SK-N-SH (cell line): ENCODE data around the gene NPAS1. TPM values are rescaled to one million over a fixed set of nuclear protein-coding genes. Genes with fewer than 3 reads are reported as not detected.

Experiments
- CTCF ChIA-PET: fragments of 300-600, 350-600 bp; formaldehyde crosslinking; extraction: SDS; loops from one replicate; lab custom pipeline; 2021; lab: Yijun Ruan, JAX
- POLR2A ChIA-PET: fragments of 350-600 bp; sonication (Branson Sonifier 250); formaldehyde crosslinking; extraction: SDS; loops from one replicate; lab custom pipeline; 2020; ENCODE audit warnings: antibody characterized with exemption, inconsistent platforms; lab: Yijun Ruan, JAX
- DNase-seq: peaks from one replicate; pipeline ENCODE4 v3.0.0; 2012
- H2AFZ ChIP-seq: fragments of 200-600 bp; sonication (generic); 2 replicates; pipeline ENCODE4 v1.8.1; 2016; ENCODE audit warnings: antibody characterized with exemption, mild to moderate bottlenecking, low read depth
- H3F3A ChIP-seq: fragments of 200-600 bp; sonication (generic); replicated peaks from 2 replicates; pipeline ENCODE3; 2016; ENCODE audit warnings: antibody characterized with exemption, mild to moderate bottlenecking; ENCODE audit not compliant: insufficient read depth
- H3K27ac ChIP-seq, 2 experiments: fragments of 200-500 bp in 1 of 2; fragments of 200-600 bp in 1 of 2; sonication (Bioruptor generic) in 1 of 2; sonication (generic), shearing (Covaris generic) in 1 of 2; 2 replicates each; pipeline versions ENCODE4 v1.5.1 to v1.6.1; 2014 to 2016; ENCODE audit warnings: low read depth in 2 of 2, inconsistent platforms in 1 of 2, low read length in 1 of 2, mild to moderate bottlenecking in 1 of 2, mixed read lengths in 1 of 2
- H3K27me3 ChIP-seq: fragments of 200-600 bp; sonication (generic), shearing (Covaris generic); 2 replicates; pipeline ENCODE4 v1.6.1; 2016; ENCODE audit warnings: mixed run types; ENCODE audit not compliant: insufficient read depth
- H3K36me3 ChIP-seq, 2 experiments: fragments of 200-500 bp in 1 of 2; fragments of 200-600 bp in 1 of 2; sonication (Bioruptor generic) in 1 of 2; sonication (generic) in 1 of 2; replicated peaks in 1 of 2; 2 replicates each; pipeline versions ENCODE3 to v1.5.1; 2014 to 2016; ENCODE audit warnings: low read length in 1 of 2, mild to moderate bottlenecking in 1 of 2; ENCODE audit not compliant: insufficient read depth in 2 of 2, control insufficient read depth in 1 of 2
- H3K4me1 ChIP-seq, 2 experiments: fragments of 200-500 bp in 1 of 2; fragments of 200-600 bp in 1 of 2; sonication (Bioruptor generic) in 1 of 2; sonication (generic), shearing (Covaris generic) in 1 of 2; 2 replicates each; pipeline versions ENCODE4 v1.5.1 to v1.6.1; 2014 to 2016; ENCODE audit warnings: low read depth in 1 of 2, low read length in 1 of 2, mixed run types in 1 of 2; ENCODE audit not compliant: insufficient read depth in 2 of 2, control insufficient read depth in 1 of 2
- H3K4me2 ChIP-seq: fragments of 200-600 bp; sonication (generic), shearing (Covaris generic); 2 replicates; pipeline ENCODE4 v1.6.1; 2017; ENCODE audit warnings: mixed run types
- H3K4me3 ChIP-seq, 2 experiments: fragments of 200-500 bp in 1 of 2; fragments of 200-600 bp in 1 of 2; sonication (Bioruptor generic) in 1 of 2; sonication (generic), shearing (Covaris generic) in 1 of 2; 2 replicates each; pipeline versions ENCODE4 v1.5.1 to v1.8.1; 2014 to 2016; ENCODE audit warnings: low read depth in 2 of 2, inconsistent platforms in 1 of 2, low read length in 1 of 2, mild to moderate bottlenecking in 1 of 2, mixed read lengths in 1 of 2, moderate library complexity in 1 of 2
- H3K79me2 ChIP-seq: fragments of 200-600 bp; sonication (generic); 2 replicates; pipeline ENCODE4 v1.8.1; 2017; ENCODE audit warnings: mild to moderate bottlenecking; ENCODE audit not compliant: insufficient read depth
- H3K9ac ChIP-seq: fragments of 200-600 bp; sonication (generic); 2 replicates; pipeline ENCODE4 v1.6.1; 2017; ENCODE audit warnings: mixed run types
- H3K9me2 ChIP-seq: fragments of 200-600 bp; sonication (generic); 2 replicates; pipeline ENCODE4 v1.6.1; 2017; ENCODE audit warnings: mixed run types
- H3K9me3 ChIP-seq: fragments of 200-600 bp; sonication (generic); 2 replicates; pipeline ENCODE4 v1.6.1; 2017; ENCODE audit warnings: mixed run types, mild to moderate bottlenecking, moderate library complexity
- H4K20me1 ChIP-seq: fragments of 200-600 bp; sonication (generic); 2 replicates; pipeline ENCODE4 v1.6.1; 2017; ENCODE audit warnings: mild to moderate bottlenecking, mixed run types; ENCODE audit not compliant: insufficient read depth
- CHD2 ChIP-seq: fragments of 150-350 bp; IDR thresholded peaks from 2 replicates; pipeline ENCODE4 v1.6.1; 2018; ENCODE audit warnings: low read length; ENCODE audit not compliant: partially characterized antibody
- EZH2phosphoT487 ChIP-seq: fragments of 200-600 bp; sonication (generic); IDR thresholded peaks from 2 replicates; pipeline ENCODE4 v1.6.1; 2017; ENCODE audit warnings: low read depth, mixed run types, mild to moderate bottlenecking, antibody characterized with exemption, moderate library complexity, borderline replicate concordance
- FOSL2 ChIP-seq: IDR thresholded peaks from 2 replicates; pipeline ENCODE4 v1.4.0; 2012; ENCODE audit warnings: low read depth, mild to moderate bottlenecking, moderate library complexity, borderline replicate concordance
- FOXJ3 ChIP-seq: sonication (generic); formaldehyde crosslinking; IDR thresholded peaks from 2 replicates; pipeline ENCODE4 v1.5.1; 2020; ENCODE audit warnings: mild to moderate bottlenecking, missing genetic modification reagents
- FOXM1 ChIP-seq: IDR thresholded peaks from 2 replicates; pipeline ENCODE4 v1.4.0; 2012; ENCODE audit warnings: low read depth, mild to moderate bottlenecking
- GABPA ChIP-seq: IDR thresholded peaks from 2 replicates; pipeline ENCODE4 v1.4.0; 2012; ENCODE audit warnings: low read depth, mild to moderate bottlenecking
- GATA2 ChIP-seq: sonication (generic); formaldehyde crosslinking; IDR thresholded peaks from 2 replicates; pipeline ENCODE4 v1.5.0; 2020; ENCODE audit warnings: mild to moderate bottlenecking, missing genetic modification reagents
- NFIC ChIP-seq: IDR thresholded peaks from 2 replicates; pipeline ENCODE4 v1.4.0; 2012; ENCODE audit warnings: borderline replicate concordance
- POLR2AphosphoS5 ChIP-seq: IDR thresholded peaks from 2 replicates; pipeline ENCODE4 v1.6.1; 2012; ENCODE audit warnings: low read depth, low read length
- RAD21 ChIP-seq: IDR thresholded peaks from 2 replicates; pipeline ENCODE4 v1.6.1; 2012; ENCODE audit warnings: mild to moderate bottlenecking, low read length
- SIN3A ChIP-seq: IDR thresholded peaks from 2 replicates; pipeline ENCODE4 v1.6.1; 2012; ENCODE audit warnings: low read depth, mild to moderate bottlenecking, low read length, moderate library complexity, borderline replicate concordance
- SMC3 ChIP-seq: IDR thresholded peaks from 2 replicates; pipeline ENCODE4 v1.6.1; 2012; ENCODE audit warnings: low read depth, low read length, improper control_type of control experiment
- WGBS: methylation state at CpG from one replicate; pipeline ENCODE4 v1.1.6; 2017; ENCODE audit warnings: low lambda C conversion rate; 5-methylcytosine and 5-hydroxymethylcytosine counted together
- polyA plus RNA-seq, 3 experiments: library from polyadenylated mRNA; depleted of rRNA; stranded (reverse); fragments of >200 nt; gene quantifications; 2 replicates each; pipeline ENCODE4 v1.2.3, GENCODE V29; 2012
- TF ChIP-seq, protein P1 (sequence below): IDR thresholded peaks from 2 replicates; pipeline ENCODE4; 2012
- TF ChIP-seq, protein P2 (sequence below): IDR thresholded peaks from 2 replicates; pipeline ENCODE4 v1.6.1; 2012; ENCODE audit warnings: mild to moderate bottlenecking, low read depth, low read length, moderate library complexity
- TF ChIP-seq, protein P3 (sequence below): IDR thresholded peaks from 2 replicates; pipeline ENCODE4 v1.4.0; 2012; ENCODE audit warnings: low read depth, borderline replicate concordance
- TF ChIP-seq, protein P4 (sequence below): IDR thresholded peaks from 2 replicates; pipeline ENCODE4 v1.4.0; 2012; ENCODE audit warnings: low read depth
- TF ChIP-seq, protein P5 (sequence below): IDR thresholded peaks from 2 replicates; pipeline ENCODE4 v1.4.0; 2012; ENCODE audit warnings: low read depth, borderline replicate concordance
- TF ChIP-seq, protein P6 (sequence below): fragments of 150-350 bp; IDR thresholded peaks from 2 replicates; pipeline ENCODE4 v1.6.1; 2017; ENCODE audit warnings: antibody characterized with exemption, low read length, low read depth, borderline replicate concordance

Gene NPAS1
- polyA plus RNA-seq, 1 of the 3 experiments (the other 2 are of a cell fraction): 1.1 TPM

DNA sequence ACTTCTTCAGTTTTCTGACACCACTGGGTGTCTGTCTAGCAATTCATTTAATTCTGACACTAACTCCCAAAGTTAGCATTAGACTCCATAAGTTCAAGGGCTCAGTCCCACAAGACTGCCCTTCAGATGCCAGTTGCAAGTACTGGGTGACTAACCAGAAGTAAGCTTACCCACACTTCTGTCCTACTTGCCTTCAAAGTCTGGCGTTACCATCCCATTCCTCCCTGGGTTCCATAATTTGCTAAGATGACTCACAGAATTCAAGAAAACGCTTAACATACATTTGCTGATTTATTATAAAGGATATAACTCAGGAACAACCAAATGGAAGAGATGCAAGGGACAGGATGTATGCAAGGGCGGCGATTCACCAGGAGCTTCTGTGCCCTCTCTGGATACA, 45.5 kb upstream of the NPAS1 start:
- 68% methylated on average over 4 of the region's 4 CpGs for WGBS
- H3K36me3 ChIP-seq: peaks cover 0 to 5% of the 10 kb centered on the region in 2 experiments
- TF ChIP-seq, protein P1, sequence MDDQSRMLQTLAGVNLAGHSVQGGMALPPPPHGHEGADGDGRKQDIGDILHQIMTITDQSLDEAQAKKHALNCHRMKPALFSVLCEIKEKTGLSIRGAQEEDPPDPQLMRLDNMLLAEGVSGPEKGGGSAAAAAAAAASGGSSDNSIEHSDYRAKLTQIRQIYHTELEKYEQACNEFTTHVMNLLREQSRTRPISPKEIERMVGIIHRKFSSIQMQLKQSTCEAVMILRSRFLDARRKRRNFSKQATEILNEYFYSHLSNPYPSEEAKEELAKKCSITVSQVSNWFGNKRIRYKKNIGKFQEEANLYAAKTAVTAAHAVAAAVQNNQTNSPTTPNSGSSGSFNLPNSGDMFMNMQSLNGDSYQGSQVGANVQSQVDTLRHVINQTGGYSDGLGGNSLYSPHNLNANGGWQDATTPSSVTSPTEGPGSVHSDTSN: no peak
- TF ChIP-seq GABPA (no peak), RAD21 (no peak), POLR2AphosphoS5 (no peak), SMC3 (no peak), FOXM1 (no peak), FOSL2 (no peak), CHD2 (no peak), EZH2phosphoT487 (no peak), NFIC (no peak), FOXJ3 (CRISPR knock-in tag) (no peak), SIN3A (no peak), GATA2 (no peak)
- TF ChIP-seq, protein P2, sequence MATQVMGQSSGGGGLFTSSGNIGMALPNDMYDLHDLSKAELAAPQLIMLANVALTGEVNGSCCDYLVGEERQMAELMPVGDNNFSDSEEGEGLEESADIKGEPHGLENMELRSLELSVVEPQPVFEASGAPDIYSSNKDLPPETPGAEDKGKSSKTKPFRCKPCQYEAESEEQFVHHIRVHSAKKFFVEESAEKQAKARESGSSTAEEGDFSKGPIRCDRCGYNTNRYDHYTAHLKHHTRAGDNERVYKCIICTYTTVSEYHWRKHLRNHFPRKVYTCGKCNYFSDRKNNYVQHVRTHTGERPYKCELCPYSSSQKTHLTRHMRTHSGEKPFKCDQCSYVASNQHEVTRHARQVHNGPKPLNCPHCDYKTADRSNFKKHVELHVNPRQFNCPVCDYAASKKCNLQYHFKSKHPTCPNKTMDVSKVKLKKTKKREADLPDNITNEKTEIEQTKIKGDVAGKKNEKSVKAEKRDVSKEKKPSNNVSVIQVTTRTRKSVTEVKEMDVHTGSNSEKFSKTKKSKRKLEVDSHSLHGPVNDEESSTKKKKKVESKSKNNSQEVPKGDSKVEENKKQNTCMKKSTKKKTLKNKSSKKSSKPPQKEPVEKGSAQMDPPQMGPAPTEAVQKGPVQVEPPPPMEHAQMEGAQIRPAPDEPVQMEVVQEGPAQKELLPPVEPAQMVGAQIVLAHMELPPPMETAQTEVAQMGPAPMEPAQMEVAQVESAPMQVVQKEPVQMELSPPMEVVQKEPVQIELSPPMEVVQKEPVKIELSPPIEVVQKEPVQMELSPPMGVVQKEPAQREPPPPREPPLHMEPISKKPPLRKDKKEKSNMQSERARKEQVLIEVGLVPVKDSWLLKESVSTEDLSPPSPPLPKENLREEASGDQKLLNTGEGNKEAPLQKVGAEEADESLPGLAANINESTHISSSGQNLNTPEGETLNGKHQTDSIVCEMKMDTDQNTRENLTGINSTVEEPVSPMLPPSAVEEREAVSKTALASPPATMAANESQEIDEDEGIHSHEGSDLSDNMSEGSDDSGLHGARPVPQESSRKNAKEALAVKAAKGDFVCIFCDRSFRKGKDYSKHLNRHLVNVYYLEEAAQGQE: no peak
- TF ChIP-seq, protein P3, sequence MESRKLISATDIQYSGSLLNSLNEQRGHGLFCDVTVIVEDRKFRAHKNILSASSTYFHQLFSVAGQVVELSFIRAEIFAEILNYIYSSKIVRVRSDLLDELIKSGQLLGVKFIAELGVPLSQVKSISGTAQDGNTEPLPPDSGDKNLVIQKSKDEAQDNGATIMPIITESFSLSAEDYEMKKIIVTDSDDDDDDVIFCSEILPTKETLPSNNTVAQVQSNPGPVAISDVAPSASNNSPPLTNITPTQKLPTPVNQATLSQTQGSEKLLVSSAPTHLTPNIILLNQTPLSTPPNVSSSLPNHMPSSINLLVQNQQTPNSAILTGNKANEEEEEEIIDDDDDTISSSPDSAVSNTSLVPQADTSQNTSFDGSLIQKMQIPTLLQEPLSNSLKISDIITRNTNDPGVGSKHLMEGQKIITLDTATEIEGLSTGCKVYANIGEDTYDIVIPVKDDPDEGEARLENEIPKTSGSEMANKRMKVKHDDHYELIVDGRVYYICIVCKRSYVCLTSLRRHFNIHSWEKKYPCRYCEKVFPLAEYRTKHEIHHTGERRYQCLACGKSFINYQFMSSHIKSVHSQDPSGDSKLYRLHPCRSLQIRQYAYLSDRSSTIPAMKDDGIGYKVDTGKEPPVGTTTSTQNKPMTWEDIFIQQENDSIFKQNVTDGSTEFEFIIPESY: no peak
- TF ChIP-seq, protein P4, sequence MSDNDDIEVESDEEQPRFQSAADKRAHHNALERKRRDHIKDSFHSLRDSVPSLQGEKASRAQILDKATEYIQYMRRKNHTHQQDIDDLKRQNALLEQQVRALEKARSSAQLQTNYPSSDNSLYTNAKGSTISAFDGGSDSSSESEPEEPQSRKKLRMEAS: no peak
- TF ChIP-seq, protein P5, sequence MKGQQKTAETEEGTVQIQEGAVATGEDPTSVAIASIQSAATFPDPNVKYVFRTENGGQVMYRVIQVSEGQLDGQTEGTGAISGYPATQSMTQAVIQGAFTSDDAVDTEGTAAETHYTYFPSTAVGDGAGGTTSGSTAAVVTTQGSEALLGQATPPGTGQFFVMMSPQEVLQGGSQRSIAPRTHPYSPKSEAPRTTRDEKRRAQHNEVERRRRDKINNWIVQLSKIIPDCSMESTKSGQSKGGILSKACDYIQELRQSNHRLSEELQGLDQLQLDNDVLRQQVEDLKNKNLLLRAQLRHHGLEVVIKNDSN: no peak
- TF ChIP-seq, protein P6, sequence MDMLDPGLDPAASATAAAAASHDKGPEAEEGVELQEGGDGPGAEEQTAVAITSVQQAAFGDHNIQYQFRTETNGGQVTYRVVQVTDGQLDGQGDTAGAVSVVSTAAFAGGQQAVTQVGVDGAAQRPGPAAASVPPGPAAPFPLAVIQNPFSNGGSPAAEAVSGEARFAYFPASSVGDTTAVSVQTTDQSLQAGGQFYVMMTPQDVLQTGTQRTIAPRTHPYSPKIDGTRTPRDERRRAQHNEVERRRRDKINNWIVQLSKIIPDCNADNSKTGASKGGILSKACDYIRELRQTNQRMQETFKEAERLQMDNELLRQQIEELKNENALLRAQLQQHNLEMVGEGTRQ: no peak
- TF ChIP-seq, all 33 proteins: peak for 0
- no peak overlapping the region for H2AFZ ChIP-seq
- no peaks in the 10 kb centered on the region for H3K9me3 ChIP-seq
- H3K4me2 ChIP-seq: no peak overlapping the region
- H3K4me1 ChIP-seq: peaks cover 29 to 53% of the 10 kb centered on the region in 2 experiments
- peak overlapping the region in 1 of 2 experiments; percentile 91; a peak in 2 of 4 replicates for H3K27ac ChIP-seq
- H3K27me3 ChIP-seq: no peaks in the 10 kb centered on the region
- no peak overlapping the region for H3K9ac ChIP-seq
- H3F3A ChIP-seq: peaks cover 51% of the 10 kb centered on the region
- H3K79me2 ChIP-seq: peaks cover 61% of the 10 kb centered on the region
- H4K20me1 ChIP-seq: peaks cover 4% of the 10 kb centered on the region; the same call in 1 of the 2 replicates
- no peaks in the 10 kb centered on the region for H3K9me2 ChIP-seq
- H3K4me3 ChIP-seq: no peak overlapping the region
- no peak for DNase-seq
- ChIA-PET POLR2A (no interaction called here), CTCF (interaction anchor here (1.2 to 1.6 kb wide), 4 partner anchors 10 to 133 kb away, joined by 3 to 5 read pairs (median 4); no protein-coding TSS in a partner anchor)
